Hepatocyte (in vitro differentiated cells): Measurements from ENCODE around the gene SLC17A8.

Experiments
- EZH2phosphoT487 ChIP-seq: fragments of 200-600 bp; sonication (generic); IDR thresholded peaks from one replicate; pipeline ENCODE4 v1.6.1; 2018; ENCODE audit warnings: antibody characterized with exemption, mild to moderate bottlenecking, low read depth, moderate library complexity; ENCODE audit not compliant: unreplicated experiment, severe bottlenecking
- TF ChIP-seq, protein P1 (sequence below): fragments of 200-600 bp; sonication (generic); IDR thresholded peaks from 2 replicates; pipeline ENCODE4 v1.5.1; 2016; ENCODE audit warnings: antibody characterized with exemption, mild to moderate bottlenecking; ENCODE audit not compliant: poor library complexity

GRCh38 chr12:100413001-100413400 lies 56.1 kb downstream of the SLC17A8 start:
- TF ChIP-seq EZH2phosphoT487, result no peak
- TF ChIP-seq, protein P1, sequence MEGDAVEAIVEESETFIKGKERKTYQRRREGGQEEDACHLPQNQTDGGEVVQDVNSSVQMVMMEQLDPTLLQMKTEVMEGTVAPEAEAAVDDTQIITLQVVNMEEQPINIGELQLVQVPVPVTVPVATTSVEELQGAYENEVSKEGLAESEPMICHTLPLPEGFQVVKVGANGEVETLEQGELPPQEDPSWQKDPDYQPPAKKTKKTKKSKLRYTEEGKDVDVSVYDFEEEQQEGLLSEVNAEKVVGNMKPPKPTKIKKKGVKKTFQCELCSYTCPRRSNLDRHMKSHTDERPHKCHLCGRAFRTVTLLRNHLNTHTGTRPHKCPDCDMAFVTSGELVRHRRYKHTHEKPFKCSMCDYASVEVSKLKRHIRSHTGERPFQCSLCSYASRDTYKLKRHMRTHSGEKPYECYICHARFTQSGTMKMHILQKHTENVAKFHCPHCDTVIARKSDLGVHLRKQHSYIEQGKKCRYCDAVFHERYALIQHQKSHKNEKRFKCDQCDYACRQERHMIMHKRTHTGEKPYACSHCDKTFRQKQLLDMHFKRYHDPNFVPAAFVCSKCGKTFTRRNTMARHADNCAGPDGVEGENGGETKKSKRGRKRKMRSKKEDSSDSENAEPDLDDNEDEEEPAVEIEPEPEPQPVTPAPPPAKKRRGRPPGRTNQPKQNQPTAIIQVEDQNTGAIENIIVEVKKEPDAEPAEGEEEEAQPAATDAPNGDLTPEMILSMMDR, result no peak
